NCI-H2107 (cell line): Measurements from ENCODE around the gene ZNF512B.

Experiments used
- DNase-seq: peaks from one replicate; lab custom pipeline; 2025; lab: John Stamatoyannopoulos, UW

ZNF512B gene

DNA sequence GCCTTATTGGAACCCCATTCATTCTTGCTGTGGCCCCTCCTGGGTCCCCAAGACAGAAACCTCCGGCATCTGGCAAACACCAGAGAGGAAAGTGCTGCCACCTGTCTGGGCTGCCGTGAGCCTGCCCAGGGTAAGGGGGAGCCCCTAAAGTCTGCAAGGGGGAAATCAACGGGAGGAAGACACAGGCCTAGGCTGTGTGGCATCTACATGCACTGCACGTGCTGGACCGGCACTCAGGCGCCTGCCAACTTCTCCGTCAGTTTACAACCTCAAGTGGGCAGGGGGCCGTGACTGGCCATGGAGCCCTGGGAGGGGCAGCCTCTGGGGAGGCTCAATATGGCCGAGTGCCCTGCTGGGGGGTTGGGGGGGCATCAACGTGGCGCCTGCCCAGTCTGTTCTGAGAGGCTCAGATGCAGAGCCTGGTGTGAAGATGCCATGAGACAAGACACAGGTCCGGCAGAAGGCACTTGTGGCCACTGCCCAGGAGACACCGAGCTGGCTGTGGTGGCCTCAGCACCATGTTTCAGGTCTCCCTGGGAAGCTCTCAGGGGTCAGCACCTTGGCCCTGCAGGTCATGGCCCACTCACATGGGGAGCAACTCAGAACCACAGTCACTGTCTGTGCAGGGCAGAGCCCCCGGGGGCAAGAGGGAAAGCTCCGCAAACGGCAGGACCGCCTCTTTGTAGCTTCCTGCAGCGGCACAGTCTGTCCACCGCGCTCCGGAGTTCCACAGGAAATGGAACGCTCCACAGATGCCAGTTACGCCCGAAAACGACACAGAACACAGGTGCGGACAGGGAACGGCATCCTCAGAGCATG is 21.9 kb downstream of the ZNF512B start:
- DNase-seq, result no peak

DNA sequence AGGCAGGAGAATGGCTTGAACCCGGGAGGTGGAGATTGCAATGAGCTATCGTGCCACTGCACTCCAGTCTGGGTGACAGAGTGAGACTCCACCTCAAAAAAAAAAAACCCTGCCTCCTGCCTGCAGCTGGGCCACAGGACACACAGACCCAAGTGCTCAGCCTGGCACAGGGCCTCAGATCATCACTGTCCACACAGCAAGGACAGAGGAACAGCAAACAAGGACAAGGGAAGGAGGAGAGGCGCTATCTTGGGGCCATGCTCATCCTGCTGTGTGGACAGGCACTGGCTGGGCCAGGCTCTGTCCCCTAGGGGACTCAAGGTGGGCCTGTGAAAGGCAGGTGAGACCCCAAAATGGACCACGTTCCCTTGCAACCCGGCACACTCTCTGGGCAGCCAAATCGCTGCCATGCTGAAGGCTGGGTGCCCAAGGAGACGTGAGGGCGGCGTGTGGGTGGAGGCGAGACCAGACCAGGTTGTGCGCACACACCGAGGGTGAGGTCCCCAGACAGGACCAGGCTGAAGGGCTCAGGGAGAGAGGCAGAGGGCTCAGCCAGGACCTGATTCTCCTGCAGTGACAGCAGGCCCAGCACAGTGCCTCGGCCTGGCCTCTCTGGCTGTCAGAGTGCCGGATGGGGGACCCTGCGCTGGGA is 22.6 kb downstream of the ZNF512B start:
- no peak for DNase-seq

DNA sequence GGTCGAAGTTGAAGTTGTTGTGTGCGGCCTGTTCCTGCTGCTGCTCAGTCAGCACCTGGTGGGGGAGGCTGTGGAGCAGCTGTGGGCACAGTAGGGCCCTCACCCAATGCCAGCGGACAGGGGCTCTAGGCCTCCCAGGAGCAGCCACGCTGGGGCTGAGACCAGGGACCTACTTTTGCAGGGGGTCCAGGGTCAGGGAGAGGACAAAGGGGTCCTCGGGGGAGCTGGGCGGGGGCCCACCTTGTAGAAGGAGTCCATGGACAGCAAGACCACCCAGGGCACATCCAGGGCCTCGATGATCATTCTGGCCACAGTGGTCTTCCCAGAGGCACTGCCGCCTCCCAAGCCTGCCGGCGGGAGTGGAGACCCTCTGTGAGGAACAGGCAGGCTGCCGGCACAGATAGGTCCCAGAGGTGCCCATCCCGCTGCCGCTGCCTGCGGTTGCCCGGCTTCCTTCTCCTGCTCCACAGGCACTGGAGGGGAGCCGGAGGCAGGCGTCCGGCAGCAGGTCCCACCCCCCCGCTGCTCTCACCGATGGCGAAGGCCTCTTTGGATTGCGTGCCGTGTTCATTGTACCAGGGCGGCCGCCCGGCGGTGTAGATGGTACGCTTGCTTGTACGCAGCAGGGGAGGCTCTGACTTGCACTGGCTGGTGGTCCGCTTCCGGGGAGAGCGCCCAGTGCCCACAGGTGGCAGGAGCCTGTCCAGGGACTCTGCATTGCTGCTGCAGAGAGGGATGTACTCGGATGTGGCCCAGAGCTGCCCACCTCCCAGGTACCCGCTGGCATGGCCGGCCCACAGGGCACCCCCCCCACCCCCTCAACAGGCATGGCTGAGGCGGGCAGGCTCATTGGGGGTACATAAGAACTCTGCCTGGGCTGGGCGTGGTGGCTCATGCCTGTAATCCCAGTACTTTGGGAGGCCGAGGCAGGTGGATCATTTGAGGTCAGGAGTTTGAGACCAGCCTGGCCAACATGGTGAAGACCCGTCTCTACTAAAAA is 23.5 kb downstream of the ZNF512B start:
- no peak for DNase-seq

DNA sequence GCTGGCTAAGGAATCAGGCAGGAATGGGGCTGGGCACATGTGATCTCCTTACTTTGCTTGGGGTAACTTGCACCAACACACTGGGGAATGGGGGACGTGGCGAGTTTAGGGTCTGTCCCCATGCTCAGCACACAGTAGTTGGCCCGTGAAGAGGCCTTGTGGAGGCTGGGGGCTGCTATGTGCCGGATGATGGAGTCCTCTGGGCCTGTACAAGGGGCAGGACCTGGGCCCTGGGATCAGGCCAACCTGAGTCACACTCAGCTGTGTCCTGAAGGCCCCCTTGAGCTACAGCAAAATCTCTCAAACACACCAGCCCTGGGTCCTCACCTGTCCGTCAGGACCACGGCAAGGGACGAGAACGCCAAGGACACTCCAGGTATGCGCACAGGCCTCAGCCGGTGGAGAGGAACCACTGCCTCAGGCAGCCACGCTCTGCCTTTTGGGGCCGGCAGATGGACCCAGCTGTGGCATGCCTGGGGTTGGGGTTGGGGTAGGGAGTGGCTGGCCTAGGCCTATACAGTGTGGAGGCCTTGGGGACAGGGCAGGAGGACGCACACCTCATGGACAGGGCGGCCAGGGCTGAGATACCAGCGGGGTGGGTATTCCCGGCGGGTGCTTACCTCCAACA is 24.6 kb downstream of the ZNF512B start:
- no peak for DNase-seq

DNA sequence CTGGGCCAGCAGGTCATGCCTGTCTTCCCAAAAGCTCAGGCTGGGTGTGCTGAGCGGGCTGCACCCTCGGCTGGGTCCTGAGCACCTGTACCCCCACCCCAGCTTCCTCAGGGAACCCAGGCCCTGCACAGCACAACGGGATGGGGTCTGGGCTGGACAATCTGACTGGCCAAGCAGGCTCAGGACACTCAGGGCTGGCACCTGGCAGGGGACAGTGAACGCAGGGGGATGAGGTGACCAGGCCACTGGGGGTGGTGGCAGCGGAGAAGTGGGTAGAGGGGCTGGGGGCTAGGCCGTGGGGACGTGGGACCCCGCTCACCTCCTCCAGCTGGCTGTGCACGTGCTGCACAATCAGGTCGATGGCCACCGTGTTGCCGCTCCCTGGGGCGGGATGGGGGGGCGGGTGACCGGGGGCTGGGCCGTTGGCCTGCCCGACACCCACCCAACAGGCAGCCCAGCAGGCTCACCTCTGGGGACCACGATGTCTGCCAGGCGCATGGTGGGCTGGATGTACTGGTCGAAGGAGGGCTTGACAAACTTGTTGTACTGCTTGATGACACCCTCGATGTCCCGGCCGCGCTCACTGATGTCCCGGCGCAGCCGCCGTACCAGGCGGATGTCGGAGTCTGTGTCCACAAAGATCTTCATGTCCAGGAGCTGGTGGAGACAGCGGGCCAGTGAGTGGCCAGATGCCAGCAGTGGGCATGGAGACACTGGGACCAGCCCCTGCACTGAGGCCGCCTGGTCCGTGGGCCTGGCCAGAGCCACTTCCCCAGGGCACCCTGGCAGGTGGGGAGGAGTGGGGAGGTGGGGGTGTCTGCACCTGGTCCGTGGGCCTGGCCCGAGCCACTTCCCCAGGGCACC is 25.4 kb downstream of the ZNF512B start:
- no peak for DNase-seq

DNA sequence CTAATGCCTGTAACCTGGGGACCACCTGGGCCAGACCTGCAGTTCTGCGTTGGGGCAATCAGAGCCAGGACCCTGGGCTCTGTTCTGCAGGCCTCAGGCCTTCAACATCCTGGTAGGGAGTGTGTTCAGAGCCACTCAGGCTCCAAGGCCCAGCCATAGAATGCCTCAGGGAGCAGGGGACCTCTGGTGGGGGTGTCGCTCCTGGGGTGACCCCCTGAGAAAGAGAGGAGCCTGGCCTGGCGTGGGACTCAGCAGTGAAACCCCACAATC is 26.0 kb downstream of the ZNF512B start:
- DNase-seq, result no peak

DNA sequence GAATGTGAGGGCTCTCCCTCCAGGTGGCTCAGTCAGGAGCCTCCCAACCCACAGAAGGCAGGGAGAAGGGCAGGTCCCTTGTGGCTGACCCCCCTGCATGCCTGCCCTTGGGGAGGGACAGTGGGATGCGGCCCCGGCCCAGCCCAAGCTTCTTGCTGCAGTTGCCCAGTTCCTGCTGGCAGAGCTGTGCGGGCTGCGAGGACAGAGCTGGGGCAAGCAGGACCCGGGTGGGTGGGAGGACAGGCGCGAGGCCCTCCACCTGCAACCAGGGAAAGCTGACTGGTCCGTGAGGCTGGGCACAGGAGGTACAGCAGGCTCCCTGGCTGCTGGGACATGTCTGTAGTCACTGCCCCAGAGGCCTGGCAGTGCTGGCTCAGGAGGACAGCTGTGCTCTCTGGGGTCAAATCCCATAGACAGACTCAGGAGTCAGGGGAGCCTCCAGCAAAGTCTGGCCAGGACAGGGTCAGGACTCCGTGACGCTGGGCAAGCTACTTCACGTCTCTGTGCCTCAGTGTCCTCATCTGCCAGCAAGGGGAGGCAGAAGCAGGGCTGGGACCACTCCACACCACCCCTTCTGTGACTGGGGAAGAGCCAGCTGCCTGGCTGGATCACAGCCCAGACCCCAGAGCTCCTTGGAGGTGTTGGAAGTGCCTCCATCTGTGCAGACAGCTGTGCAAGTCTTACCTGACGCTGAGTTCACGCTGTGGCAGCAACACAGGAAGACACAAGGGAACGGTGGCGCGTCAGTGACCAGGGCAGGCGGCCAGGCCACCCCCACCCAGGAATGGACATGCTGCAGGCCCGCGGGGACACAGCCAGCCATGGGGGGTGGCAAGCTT is 26.5 kb downstream of the ZNF512B start:
- no peak for DNase-seq

DNA sequence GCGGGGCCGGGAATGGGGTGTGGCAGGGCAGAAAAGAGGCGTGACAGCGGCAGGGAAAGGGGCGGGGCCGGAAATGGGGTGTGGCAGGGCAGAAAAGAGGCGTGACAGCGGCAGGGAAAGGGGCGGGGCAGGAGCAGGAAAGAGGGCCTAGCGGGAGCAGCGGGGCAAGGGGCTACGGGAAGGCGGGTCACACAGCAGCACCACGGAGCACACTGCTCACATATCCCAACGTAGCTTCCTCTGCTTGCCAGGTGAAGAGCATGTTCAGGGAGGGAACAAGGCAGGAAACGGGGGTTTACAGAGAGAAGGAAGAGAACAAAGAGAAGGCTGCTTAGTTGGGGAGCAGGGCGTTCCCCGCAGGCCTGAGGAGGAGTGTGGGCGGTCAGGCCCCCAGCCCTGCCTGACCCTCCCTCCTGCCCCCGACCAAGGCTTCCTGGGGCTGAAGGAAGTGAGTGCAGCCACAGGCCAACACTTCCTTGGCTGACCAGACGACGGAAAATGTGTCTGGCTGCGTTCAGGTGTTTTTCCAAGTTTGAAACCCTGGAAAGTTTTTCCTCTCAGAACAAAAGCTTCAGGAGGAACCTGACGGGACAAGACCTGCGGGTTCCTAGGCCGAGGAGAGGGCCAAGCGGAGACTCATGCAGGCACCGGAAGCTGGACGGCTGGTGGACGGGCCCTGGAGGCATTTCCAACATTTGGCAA is 27.3 kb downstream of the ZNF512B start:
- DNase-seq, result no peak

DNA sequence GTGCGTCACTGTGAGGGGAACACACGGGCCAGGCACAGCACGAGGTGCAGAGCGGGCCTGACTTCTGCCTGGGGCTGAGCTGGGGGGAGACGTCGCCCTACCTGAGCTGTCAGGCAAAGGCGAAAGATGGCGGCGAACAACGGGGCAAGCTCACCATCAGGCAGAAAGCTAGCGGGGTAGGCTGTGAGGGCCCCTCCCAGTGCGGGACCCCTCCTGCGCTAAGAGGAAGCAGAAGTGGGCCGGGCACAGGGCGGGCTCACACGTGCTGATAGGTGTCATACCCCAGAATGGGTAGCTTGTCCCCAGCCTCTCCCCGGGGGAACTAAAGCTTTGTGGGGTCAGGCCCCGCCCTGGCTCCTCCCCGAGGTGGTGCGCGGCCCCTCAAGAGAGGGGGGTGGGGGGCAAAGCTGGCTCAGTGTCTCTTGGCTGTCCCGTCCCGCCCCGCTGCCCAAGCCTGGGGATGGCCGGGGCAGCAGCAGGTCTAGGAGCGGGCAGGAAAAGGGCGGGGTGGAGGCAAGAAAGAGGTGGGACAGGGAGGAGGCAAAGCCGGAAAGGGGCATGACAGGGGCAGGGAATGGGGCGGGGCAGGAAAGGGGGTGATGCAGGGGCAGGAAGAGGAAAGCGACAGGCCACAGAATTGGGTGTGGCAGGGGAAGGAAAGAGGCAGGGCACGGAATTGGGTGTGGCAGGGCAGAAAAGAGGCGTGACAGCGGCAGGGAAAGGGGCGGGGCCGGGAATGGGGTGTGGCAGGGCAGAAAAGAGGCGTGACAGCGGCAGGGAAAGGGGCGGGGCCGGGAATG is 28.2 kb downstream of the ZNF512B start:
- DNase-seq, result no peak

DNA sequence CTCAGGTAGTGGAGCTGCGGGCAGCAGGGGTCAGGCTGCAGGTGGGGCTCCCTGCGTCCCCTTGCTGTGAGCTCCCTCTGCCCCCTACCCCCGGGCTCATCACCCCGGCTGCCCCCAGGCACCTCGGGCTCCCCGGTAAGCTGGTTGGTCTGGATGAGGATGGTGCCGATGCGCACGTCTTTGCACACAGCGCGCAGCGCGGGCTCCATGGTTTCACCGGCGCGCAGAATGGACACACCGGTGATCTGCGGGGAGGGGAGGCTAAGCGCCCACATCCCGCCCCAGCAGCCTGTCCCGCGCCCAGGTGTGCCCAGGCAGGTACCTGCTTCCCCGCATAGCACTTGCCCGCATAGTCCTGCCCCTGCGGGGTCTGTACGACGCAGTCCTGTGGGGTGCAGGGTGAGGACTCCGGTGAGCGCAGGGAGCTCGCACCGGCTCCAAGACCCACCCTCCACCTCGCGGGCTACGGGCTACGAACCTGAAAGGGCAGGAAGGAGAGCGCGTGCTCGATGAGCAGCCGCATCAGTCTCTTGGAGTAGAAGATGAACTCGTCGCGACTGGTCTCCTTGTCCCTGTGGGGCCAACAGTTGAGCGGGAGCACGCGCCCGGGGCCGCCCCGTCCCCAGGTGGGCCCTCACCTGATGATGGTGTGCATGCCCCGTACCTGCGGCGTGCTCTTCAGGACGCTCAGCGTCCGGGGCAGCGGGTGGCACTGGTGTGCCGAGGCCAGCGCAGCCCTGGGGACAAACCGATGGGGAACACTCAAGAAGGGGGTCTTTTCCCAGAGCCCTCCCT is 29.1 kb downstream of the ZNF512B start:
- no peak for DNase-seq

DNA sequence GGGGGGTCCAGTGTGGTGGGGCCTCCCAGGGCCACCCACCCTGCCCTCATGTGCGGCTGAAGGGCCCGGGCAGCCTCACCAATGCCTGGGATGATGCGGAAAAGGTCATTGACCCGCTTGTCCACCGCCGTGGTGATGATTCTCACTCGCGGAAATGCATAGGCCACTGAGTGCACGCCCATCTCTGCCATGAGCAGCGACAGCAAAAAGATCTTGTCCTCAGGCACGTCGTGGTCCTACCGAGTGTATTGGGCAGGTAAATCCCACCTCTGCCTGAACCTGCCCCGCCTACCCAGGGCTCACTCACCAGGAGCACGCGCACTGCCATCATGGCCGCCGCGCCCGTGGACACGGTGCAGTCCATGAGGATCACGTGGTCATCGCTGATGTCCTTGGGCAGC is 29.7 kb downstream of the ZNF512B start:
- DNase-seq, result no peak

DNA sequence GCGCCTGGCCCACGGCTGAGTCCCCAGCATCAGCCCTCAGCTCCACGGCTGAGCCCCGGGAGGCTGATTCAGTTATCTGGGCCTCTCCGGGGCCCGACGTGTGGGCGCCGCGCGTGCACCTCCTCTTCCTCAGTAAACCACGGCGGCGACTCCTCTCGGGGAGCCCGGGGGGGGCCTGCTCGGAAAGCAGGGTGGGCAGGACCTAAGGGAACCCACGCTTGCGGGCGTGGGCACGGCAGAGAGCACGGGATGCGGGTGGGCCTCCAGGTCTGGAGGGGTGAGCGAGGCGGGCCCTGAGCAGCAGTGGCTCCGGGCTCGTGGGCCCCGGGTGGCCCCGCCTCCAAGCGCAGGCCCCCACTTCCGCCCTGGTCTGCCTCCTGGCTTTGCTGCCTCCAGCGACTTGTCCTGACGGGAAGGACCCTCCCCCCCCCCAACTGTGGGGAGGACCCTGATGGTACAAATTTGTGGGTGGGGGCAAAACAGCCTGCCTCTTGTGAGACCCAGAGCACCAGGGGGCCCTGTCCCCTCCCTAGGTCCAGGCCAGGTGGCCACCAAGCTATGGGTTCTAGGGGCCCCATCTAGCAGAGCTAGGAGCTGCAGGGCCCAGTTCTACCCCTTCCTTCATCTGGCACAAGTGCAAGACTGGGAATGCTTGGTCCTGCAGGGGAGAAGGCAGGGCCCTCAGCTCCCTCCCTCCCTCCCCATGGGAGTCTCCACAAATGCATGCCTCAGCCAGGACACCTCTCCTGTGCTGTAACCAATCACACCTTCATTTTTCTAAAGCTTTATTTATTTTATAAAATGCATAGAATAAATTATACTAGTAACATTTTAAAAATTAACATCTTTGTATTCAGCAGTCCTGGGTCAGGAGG is 30.4 kb downstream of the ZNF512B start:
- DNase-seq, result no peak

DNA sequence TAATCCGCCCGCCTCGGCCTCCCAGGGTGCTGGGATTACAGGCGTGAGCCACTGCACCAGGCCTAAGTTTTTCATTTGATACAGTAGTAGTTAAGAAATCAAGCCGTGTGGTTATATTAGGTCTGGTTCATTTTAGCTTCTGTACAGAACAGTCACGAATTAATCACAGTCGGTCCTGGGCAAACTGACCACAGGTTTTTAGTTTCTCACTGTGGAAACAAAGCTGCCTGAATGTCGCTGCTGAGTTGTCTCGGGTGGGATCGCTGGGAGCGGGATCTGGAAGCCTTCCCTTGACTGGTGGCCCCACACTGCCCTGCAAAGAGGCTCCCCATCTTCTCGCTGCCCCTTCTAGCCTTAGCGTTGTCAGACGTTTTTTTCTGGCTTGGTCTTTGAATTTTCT is 32.1 kb downstream of the ZNF512B start:
- no peak for DNase-seq

DNA sequence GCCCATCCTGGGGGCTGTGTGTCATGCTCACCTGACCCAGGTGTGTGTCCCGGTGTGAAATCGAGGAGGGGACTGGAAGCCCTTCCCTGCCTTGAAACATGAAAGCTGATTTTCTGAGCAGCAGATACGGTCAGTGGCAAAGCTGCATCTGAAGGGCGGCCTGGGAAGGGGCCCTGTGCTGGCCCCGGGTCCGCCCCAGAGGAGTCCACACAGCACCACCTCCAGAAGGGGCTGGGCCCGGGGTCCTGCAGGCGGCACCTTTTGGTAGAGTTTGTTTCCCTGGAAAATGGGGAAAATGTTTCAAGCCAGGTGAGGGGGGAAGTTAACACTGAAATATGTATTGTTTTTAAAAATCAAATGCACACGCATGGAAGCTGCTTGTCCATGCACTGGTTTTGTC is 34.3 kb downstream of the ZNF512B start:
- DNase-seq, result no peak

DNA sequence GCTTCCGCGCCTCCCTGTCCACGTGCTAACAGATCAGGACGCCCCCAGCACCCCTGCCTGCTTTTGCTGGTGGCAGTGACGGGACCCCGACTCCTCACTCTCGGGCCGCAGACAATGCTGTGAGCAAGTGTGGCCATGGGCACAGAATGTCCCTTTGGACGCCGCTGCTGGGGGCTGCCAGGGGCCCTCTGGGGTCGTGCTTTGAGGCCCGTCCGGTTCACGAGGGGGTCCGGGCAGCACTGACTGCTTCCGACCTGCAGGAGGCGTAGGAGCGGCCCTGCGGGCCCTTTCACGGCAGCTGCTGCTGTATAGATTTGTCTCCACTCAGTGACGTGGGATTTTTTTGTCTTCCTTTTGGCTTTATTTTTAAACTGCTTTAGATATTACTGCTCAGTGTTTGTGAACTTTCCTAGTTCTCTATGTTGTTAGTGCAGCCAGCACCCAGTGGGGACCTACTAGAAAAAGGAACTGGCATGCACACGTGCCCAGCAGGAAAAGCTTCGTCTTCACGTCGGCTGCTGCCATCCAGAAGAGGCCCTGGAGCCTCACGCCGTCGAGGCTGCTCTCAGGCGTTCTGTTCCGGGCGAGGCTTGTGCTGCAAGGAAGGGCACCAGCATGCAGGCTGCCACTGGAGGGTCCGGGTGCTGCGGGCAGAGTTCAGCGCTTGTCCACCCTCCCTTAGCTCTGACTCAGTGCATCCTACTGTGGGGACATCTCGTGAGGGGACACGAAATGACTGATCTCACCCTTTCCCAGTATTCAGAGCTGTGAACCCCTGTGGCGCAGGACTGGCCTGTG is 35.3 kb downstream of the ZNF512B start:
- no peak for DNase-seq

DNA sequence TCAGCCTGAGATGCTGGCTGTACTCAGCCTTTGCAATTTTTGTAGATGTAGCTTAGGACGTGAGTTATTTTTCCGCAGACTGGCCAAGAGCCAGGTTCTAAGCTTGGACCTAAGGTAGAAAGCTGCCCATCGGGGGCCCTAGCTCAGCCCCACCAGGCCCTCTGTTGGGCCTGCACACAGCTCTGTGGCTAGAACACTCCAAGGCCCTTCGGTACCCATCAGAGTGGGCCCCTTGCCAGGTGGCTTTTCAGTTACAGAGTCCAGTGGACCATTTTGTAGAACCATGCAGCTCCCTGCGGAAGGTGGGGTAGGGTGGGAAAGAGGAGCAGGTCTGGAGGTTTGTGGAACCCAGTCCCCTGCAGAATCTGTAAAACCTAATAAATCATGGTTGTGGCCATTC is 36.1 kb downstream of the ZNF512B start:
- no peak for DNase-seq
